Caco-2 (cell line): Measurements from ENCODE around the gene NCCRP1. TPM values are rescaled to one million over a fixed set of nuclear protein-coding genes. Genes with fewer than 3 reads are reported as not detected.

Source experiments
- BruUV-seq: library from RNA; stranded (reverse); fragments of 400-500 nt; replicated peaks from 2 replicates; lab custom pipeline; 2021; lab: Mats Ljungman, UMichigan
- CTCF ChIA-PET: fragments of 300-600 bp; sonication (Branson Sonifier 250); formaldehyde crosslinking; loops from one replicate; lab custom pipeline; 2022; ENCODE audit warnings: antibody characterized with exemption; lab: Charles Lee
- POLR2A ChIA-PET: fragments of 300-600 bp; sonication (Branson Sonifier 250); formaldehyde crosslinking; loops from one replicate; lab custom pipeline; 2022; ENCODE audit warnings: antibody characterized with exemption; lab: Charles Lee
- DNase-seq, 2 experiments: peaks; one replicate each; pipeline versions ENCODE4 v3.0.0 to v3.0.0-alpha.2; 2020 to 2022
- H3K27me3 ChIP-seq: replicated peaks from 2 replicates; pipeline ENCODE4 v1.6.0; 2011; ENCODE audit warnings: low read length; ENCODE audit not compliant: control insufficient read depth, insufficient read depth
- H3K36me3 ChIP-seq: 2 replicates; pipeline ENCODE4 v1.5.1; 2011; ENCODE audit warnings: low read length; ENCODE audit not compliant: control insufficient read depth, insufficient read depth
- H3K4me1 ChIP-seq: fragments of 250-450 bp; sonication (Bioruptor Pico); 2 replicates; pipeline ENCODE4 v1.5.1; 2020; ENCODE audit warnings: mild to moderate bottlenecking
- H3K4me3 ChIP-seq: 2 replicates; pipeline ENCODE4 v1.5.1; 2011; ENCODE audit warnings: low read depth, mild to moderate bottlenecking, control low read depth, low read length
- H3K9me3 ChIP-seq: fragments of 250-450 bp; sonication (Bioruptor Pico); 2 replicates; pipeline ENCODE4 v1.5.1; 2020; ENCODE audit warnings: mild to moderate bottlenecking, moderate library complexity
- H3K27ac Mint-ChIP-seq: one replicate; pipeline ENCODE4 v1.8.0; 2022; ENCODE audit warnings: mixed read lengths; ENCODE audit not compliant: unreplicated experiment
- H3K27me3 Mint-ChIP-seq: one replicate; pipeline ENCODE4 v1.8.0; 2022; ENCODE audit warnings: mixed read lengths; ENCODE audit not compliant: insufficient read depth, unreplicated experiment
- H3K36me3 Mint-ChIP-seq: one replicate; pipeline ENCODE4 v1.8.0; 2022; ENCODE audit warnings: mild to moderate bottlenecking, mixed read lengths; ENCODE audit not compliant: insufficient read depth, unreplicated experiment
- H3K4me1 Mint-ChIP-seq: one replicate; pipeline ENCODE4 v1.8.0; 2022; ENCODE audit warnings: low read depth, mixed read lengths; ENCODE audit not compliant: unreplicated experiment
- H3K4me3 Mint-ChIP-seq: one replicate; pipeline ENCODE4 v1.8.0; 2022; ENCODE audit warnings: mild to moderate bottlenecking, moderate library complexity, mixed read lengths; ENCODE audit not compliant: unreplicated experiment
- H3K9me3 Mint-ChIP-seq: one replicate; pipeline ENCODE4 v1.8.0; 2022; ENCODE audit warnings: mixed read lengths; ENCODE audit not compliant: unreplicated experiment
- CTCF ChIP-seq, 2 experiments: fragments of 200-600 bp in 1 of 2; IDR thresholded peaks; 1 replicate in 1 of 2; 2 replicates in 1 of 2; pipeline versions ENCODE4 v1.5.1 to v1.8.0; 2011 to 2022; ENCODE audit warnings: antibody characterized with exemption in 1 of 2, control low read depth in 1 of 2, inconsistent platforms in 1 of 2, low read depth in 1 of 2, low read length in 1 of 2, mild to moderate bottlenecking in 1 of 2, moderate library complexity in 1 of 2; ENCODE audit not compliant: insufficient read depth in 1 of 2, severe bottlenecking in 1 of 2, unreplicated experiment in 1 of 2
- intact Hi-C: fragments of 100-400 bp; cut with micrococcal nuclease; formaldehyde crosslinking; loops from one replicate; pipeline ENCODE4 v1.10.0; 2022; ENCODE audit not compliant: unreplicated experiment
- total RNA-seq: library from RNA; stranded (reverse); gene quantifications from 2 replicates; pipeline ENCODE4 v1.2.3, GENCODE V29; 2022

NCCRP1 gene
- total RNA-seq, 1 experiment from 2014 or later, result 0.39 TPM

- POLR2A ChIA-PET, result no interaction called here
- intact Hi-C loops, result no loop called here
- peaks cover 5% of the 10 kb centered on the region; the same call in 1 of the 2 replicates for H3K36me3 ChIP-seq
Observed at GRCh38 chr19:39179754-39180153, 17.0 kb upstream of the NCCRP1 start.

GRCh38 chr19:39180749-39181148 is 16.0 kb upstream of the NCCRP1 start:
- no peaks in the 10 kb centered on the region for H3K27me3 ChIP-seq
- no peak for TF ChIP-seq CTCF (IDR thresholded peaks at IDR 0.05; ENCODE audit: insufficient read depth in 1 of 2, low read depth in 1 of 2, low read length in 1 of 2, severe bottlenecking in 1 of 2, unreplicated experiment in 1 of 2)
- Mint-ChIP-seq H3K36me3 (peaks cover 86% of the 10 kb centered on the region), H3K9me3 (no peaks in the 10 kb centered on the region), H3K27me3 (no peaks in the 10 kb centered on the region), H3K4me1 (peaks cover 8% of the 10 kb centered on the region), H3K4me3 (no peak overlapping the region), H3K27ac (no peak overlapping the region)
- no peaks in the 10 kb centered on the region; the same call in 1 of the 2 replicates for H3K9me3 ChIP-seq
- no peak for DNase-seq
- intact Hi-C loops, result no loop called here
- POLR2A ChIA-PET, result no interaction called here
- H3K4me1 ChIP-seq, result no peaks in the 10 kb centered on the region
- no TSS peak for BruUV-seq
- CTCF ChIA-PET, result no interaction called here
- H3K4me3 ChIP-seq, result no peak overlapping the region
- H3K36me3 ChIP-seq, result peaks cover 5% of the 10 kb centered on the region; the same call in 1 of the 2 replicates

More at GRCh38 chr19:39179754-39180153, 17.0 kb upstream of the NCCRP1 start:
- H3K27ac Mint-ChIP-seq, result no peak overlapping the region
- no peaks in the 10 kb centered on the region for H3K27me3 Mint-ChIP-seq
- no peak for DNase-seq
- H3K9me3 Mint-ChIP-seq, result no peaks in the 10 kb centered on the region
- CTCF ChIA-PET, result no interaction called here
- Histone ChIP-seq H3K9me3 (no peaks in the 10 kb centered on the region; the same call in 1 of the 2 replicates), H3K4me3 (no peak overlapping the region), H3K4me1 (no peaks in the 10 kb centered on the region), H3K27me3 (no peaks in the 10 kb centered on the region)
- no peak for TF ChIP-seq CTCF (IDR thresholded peaks at IDR 0.05; ENCODE audit: insufficient read depth in 1 of 2, low read depth in 1 of 2, low read length in 1 of 2, severe bottlenecking in 1 of 2, unreplicated experiment in 1 of 2)
- peaks cover 81% of the 10 kb centered on the region for H3K36me3 Mint-ChIP-seq
- H3K4me1 Mint-ChIP-seq, result peaks cover 6% of the 10 kb centered on the region
- no peak overlapping the region for H3K4me3 Mint-ChIP-seq
- no TSS peak for BruUV-seq

GRCh38 chr19:39181500-39182173 is 15.1 kb upstream of the NCCRP1 start:
- no peaks in the 10 kb centered on the region for H3K27me3 Mint-ChIP-seq
- no peaks in the 10 kb centered on the region for H3K4me1 ChIP-seq
- H3K27ac Mint-ChIP-seq, result no peak overlapping the region
- ChIA-PET CTCF (no interaction called here), POLR2A (no interaction called here)
- H3K9me3 Mint-ChIP-seq, result no peaks in the 10 kb centered on the region
- no peaks in the 10 kb centered on the region for H3K27me3 ChIP-seq
- H3K36me3 Mint-ChIP-seq, result peaks cover 77% of the 10 kb centered on the region
- no peak overlapping the region for H3K4me3 ChIP-seq
- H3K4me3 Mint-ChIP-seq, result no peak overlapping the region
- no peak for DNase-seq
- H3K9me3 ChIP-seq, result no peaks in the 10 kb centered on the region; the same call in 1 of the 2 replicates
- no peak for TF ChIP-seq CTCF (IDR thresholded peaks at IDR 0.05; ENCODE audit: insufficient read depth in 1 of 2, low read depth in 1 of 2, low read length in 1 of 2, severe bottlenecking in 1 of 2, unreplicated experiment in 1 of 2)
- H3K4me1 Mint-ChIP-seq, result peaks cover 12% of the 10 kb centered on the region
- H3K36me3 ChIP-seq, result peaks cover 5% of the 10 kb centered on the region; the same call in 1 of the 2 replicates
- BruUV-seq, result no TSS peak
- intact Hi-C loops, result no loop called here
